Fibroblast of the aortic adventitia (primary cell): ENCODE data around the gene UNC13B. TPM values are rescaled to one million over a fixed set of nuclear protein-coding genes. Genes with fewer than 3 reads are reported as not detected.

Experiments used
- DNase-seq: peaks from one replicate; pipeline ENCODE4 v3.0.0-alpha.2; 2010; ENCODE audit warnings: low read depth
- H3K4me3 ChIP-seq: 2 replicates; pipeline ENCODE4 v1.5.1; 2011; ENCODE audit warnings: low read depth, mild to moderate bottlenecking, control low read depth, low read length, moderate library complexity
- total RNA-seq: library from RNA; depleted of rRNA; stranded (reverse); fragments of >200 nt; gene quantifications from 2 replicates; pipeline ENCODE4 v1.2.3, GENCODE V29; 2012; ENCODE audit warnings: low replicate concordance
- TF ChIP-seq, protein P1 (sequence below): IDR thresholded peaks from 2 replicates; pipeline ENCODE4 v1.5.1; 2011; ENCODE audit warnings: mild to moderate bottlenecking, low read length, control low read depth, inconsistent platforms; ENCODE audit not compliant: insufficient read depth

Gene UNC13B
- total RNA-seq, 1 donor, result 32.6 TPM

DNA sequence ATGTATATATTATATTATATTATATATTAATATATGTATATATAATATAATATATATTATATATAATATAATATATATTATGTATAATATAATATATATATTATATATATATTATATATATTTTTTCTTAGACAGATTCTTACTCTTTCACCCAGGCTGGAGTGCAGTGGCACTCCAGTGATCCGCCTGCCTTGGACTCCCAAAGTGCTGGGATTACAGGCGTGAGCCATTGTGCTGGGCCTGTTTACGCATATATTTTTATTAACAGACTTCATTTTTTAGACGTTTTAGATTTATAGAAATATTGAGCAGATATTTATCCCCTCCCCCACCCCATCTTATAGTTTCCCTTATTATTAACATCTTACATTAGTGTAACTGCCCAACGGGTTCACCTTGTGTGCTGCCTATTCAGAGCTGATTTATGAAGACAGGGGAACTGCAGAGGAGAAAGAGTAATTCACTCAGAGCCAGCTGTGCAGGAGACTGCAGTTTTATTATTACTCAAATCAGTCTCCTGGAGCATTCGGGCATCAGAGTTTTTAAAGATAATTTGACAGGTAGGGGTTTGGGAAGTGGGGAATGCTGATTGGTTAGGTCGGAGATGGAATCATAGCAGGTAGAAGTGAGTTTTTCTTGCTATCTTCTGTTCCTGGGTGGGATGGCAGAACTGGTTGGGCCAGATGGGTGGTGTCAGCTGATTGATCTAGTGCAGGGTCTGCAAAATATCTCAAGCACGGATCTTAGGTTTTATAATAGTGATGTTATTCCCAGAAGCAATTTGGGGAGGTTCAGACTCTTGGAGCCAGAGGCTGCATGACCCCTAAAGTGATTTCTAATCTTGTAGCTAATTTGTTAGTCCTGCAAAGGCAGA, 93.4 kb downstream of the UNC13B start:
- TF ChIP-seq, protein P1, sequence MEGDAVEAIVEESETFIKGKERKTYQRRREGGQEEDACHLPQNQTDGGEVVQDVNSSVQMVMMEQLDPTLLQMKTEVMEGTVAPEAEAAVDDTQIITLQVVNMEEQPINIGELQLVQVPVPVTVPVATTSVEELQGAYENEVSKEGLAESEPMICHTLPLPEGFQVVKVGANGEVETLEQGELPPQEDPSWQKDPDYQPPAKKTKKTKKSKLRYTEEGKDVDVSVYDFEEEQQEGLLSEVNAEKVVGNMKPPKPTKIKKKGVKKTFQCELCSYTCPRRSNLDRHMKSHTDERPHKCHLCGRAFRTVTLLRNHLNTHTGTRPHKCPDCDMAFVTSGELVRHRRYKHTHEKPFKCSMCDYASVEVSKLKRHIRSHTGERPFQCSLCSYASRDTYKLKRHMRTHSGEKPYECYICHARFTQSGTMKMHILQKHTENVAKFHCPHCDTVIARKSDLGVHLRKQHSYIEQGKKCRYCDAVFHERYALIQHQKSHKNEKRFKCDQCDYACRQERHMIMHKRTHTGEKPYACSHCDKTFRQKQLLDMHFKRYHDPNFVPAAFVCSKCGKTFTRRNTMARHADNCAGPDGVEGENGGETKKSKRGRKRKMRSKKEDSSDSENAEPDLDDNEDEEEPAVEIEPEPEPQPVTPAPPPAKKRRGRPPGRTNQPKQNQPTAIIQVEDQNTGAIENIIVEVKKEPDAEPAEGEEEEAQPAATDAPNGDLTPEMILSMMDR, result no peak
- no peak for DNase-seq
- no peak overlapping the region for H3K4me3 ChIP-seq

DNA sequence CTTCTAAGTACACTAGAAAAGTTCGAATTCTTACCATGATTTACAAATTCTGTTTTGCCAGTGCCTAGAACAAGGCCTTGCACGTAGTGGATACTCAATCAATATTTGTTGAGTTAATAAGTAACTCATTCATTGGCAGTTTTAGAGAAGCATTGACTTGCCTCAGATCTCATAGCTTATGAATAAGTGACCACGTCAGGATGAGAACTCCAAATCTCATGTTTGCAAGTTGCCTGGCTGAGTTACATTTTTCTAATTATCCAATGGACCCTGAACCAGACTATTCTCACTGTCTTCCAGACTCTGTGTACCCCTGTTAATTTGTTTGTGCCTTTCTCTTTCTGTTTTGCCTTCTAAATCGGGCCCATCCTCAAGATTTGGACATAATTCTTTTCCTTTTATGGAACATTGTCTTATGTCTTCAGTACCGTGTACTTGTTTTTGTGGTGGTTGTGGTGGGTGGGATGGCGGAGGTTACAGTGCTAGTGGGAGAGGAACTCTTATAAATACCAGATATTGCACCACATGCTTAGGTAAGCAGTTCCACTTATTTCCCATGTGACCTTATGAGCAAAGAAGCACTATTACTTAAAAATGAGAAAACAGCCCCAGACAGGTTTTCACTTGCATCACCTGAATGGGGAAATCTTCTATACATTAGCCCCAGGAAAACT, 96.3 kb downstream of the UNC13B start:
- no peak overlapping the region for H3K4me3 ChIP-seq
- TF ChIP-seq, protein P1, result no peak
- no peak for DNase-seq

DNA sequence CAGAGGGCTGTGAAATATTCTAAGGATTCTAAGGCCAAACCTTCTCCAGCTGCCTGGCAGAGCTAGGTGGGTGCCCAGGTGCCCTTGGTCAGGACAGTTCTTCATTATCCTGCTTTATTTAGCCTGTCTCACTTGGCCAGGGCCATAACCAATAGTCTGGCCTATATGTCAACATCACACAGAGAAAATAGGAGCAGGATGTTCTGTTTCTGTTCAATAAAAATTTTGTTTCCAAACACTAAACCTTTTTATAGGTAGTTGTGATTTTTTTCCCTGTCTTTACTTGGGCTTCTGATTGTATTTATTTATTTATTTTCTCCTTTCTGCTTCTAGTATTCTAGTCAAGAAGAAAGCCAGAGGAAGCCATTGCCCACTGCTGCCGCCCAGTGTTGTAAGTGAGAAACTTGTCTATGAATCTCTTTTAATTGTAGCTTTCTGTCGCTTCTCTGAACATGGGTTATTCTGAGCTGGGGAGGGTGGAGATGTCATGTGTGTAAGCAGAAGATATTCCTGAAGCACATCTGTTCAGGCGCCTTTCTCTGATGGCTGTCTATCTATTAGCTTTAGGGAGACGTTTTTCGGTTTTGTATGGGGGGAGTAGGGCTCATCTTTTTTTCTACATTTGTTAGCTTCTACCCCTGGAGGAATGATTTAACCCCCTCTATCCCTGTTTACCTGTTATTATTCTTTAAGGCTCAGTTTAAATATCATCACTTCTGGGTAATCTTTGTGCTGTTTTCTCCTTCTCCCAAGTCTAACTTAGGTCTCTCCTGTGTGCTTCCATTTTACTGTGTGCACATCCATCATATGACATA, 97.1 kb downstream of the UNC13B start:
- TF ChIP-seq, protein P1, result peak; percentile 87
- no peak overlapping the region for H3K4me3 ChIP-seq
- DNase-seq, result peak; percentile 84

DNA sequence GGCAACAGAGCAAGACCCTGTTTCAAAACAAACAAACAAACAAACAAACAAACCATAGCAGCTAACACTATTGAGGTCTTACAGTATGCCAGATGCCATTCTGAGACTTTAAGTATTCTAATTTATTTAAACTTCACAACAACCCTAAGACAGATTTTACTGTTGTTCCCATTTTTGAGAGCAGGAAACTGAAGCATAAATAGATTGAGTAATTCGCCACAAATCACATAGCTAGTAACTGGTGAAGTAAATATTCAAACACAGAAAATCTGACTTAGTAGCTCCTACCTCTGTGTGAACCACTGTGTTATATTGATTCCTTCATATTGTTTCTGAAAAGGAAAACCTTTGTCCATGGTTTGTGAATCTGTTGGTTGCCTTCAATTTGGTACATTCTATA, 98.4 kb downstream of the UNC13B start:
- H3K4me3 ChIP-seq, result no peak overlapping the region
- TF ChIP-seq, protein P1, result no peak
- DNase-seq, result no peak

DNA sequence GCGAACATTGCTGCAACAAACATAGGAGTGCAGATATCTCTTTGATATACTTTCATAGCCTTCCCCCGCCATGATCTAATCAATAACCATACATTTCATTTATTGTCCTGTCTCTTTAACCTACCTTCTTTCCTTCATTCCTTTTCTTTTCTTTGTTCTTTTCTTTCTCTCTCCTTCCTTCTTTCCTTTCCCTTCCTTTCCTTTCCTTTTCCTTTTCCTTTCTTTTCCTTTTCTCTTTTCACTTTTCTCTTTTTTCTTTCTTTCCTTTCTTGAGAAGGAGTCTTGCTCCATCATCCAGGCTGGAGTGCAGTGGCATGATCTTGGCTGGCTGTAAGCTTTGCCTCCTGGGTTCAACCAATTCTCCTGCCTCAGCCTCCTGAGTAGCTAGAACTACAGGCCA, 100.3 kb downstream of the UNC13B start:
- DNase-seq, result no peak
- TF ChIP-seq, protein P1, result no peak
- H3K4me3 ChIP-seq, result no peak overlapping the region

DNA sequence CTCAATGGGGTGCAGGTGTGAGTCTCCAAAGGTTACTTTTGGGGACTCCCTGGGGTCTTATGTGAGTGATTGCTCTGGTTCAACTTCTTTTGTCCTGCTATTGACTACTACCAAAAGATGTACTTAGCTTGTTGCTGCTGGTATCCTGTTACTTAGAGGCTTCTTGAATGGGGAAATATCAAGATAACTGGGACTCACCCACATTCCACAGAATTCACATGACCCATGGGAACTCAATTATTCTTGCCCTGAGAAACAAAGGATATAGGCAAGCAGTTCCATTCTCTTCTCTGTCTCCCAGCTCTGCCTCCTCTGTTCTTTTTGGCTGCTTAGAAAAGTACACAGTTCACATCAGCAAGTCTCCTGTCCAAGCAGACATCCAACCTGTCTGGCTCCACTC, 105.9 kb downstream of the UNC13B start:
- TF ChIP-seq, protein P1, result no peak
- no peak overlapping the region for H3K4me3 ChIP-seq
- DNase-seq, result peak; percentile 66
